H9 (cell line): ENCODE data around the gene PIAS1. TPM values are rescaled to one million over a fixed set of nuclear protein-coding genes. Genes with fewer than 3 reads are reported as not detected.

Experiments
- DNase-seq: peaks from one replicate; pipeline ENCODE4 v3.0.0-alpha.2; 2017
- H2AFZ ChIP-seq: one replicate; pipeline ENCODE4 v1.6.1; 2013; ENCODE audit warnings: mild to moderate bottlenecking, low read length, control low read depth, moderate library complexity
- H2AK5ac ChIP-seq: 2 replicates; pipeline ENCODE4 v1.6.1; 2013; ENCODE audit warnings: low read length, control low read depth, mixed read lengths; ENCODE audit not compliant: insufficient read length
- H2BK120ac ChIP-seq: one replicate; pipeline ENCODE4 v1.6.1; 2013; ENCODE audit warnings: low read depth, mild to moderate bottlenecking, low read length, control low read depth, inconsistent platforms; ENCODE audit not compliant: poor library complexity, severe bottlenecking
- H2BK12ac ChIP-seq: 2 replicates; pipeline ENCODE4 v1.6.1; 2013; ENCODE audit warnings: low read length, control low read depth, mixed read lengths, low read depth; ENCODE audit not compliant: insufficient read length
- H2BK15ac ChIP-seq: 2 replicates; pipeline ENCODE4 v1.6.1; 2013; ENCODE audit warnings: low read depth, low read length, control low read depth
- H2BK20ac ChIP-seq: one replicate; pipeline ENCODE4 v1.6.1; 2013; ENCODE audit warnings: low read depth, mild to moderate bottlenecking, low read length, control low read depth, inconsistent platforms; ENCODE audit not compliant: poor library complexity, severe bottlenecking
- H2BK5ac ChIP-seq: 2 replicates; pipeline ENCODE4 v1.6.1; 2013; ENCODE audit warnings: low read length, control low read depth, mixed read lengths; ENCODE audit not compliant: insufficient read length
- H3K14ac ChIP-seq: 2 replicates; pipeline ENCODE4 v1.6.1; 2013; ENCODE audit warnings: low read length, control low read depth; ENCODE audit not compliant: insufficient read depth
- H3K18ac ChIP-seq: 2 replicates; pipeline ENCODE4 v1.6.1; 2013; ENCODE audit warnings: low read depth, mild to moderate bottlenecking, mixed read lengths, low read length, control low read depth; ENCODE audit not compliant: insufficient read length
- H3K23ac ChIP-seq: 2 replicates; pipeline ENCODE4 v1.6.1; 2013; ENCODE audit warnings: low read length, control low read depth, mixed read lengths, low read depth; ENCODE audit not compliant: insufficient read length
- H3K23me2 ChIP-seq: 2 replicates; pipeline ENCODE4 v1.6.1; 2013; ENCODE audit warnings: low read depth, mild to moderate bottlenecking, mixed read lengths, low read length, control low read depth; ENCODE audit not compliant: insufficient read length, poor library complexity, severe bottlenecking
- H3K27ac ChIP-seq: 2 replicates; pipeline ENCODE4 v1.5.1; 2013; ENCODE audit warnings: low read length, control low read depth, mixed read lengths, low read depth; ENCODE audit not compliant: insufficient read length
- H3K27me3 ChIP-seq: 2 replicates; pipeline ENCODE4 v1.6.1; 2013; ENCODE audit warnings: low read length, control low read depth, inconsistent platforms; ENCODE audit not compliant: insufficient read depth
- H3K4ac ChIP-seq: 2 replicates; pipeline ENCODE4 v1.6.1; 2013; ENCODE audit warnings: low read depth, mild to moderate bottlenecking, control low read depth, inconsistent platforms, low read length, moderate library complexity
- H3K4me1 ChIP-seq: 2 replicates; pipeline ENCODE4 v1.6.1; 2013; ENCODE audit warnings: low read length, control low read depth, inconsistent platforms; ENCODE audit not compliant: insufficient read depth
- H3K4me2 ChIP-seq: 2 replicates; pipeline ENCODE4 v1.6.1; 2013; ENCODE audit warnings: low read length, control low read depth, mixed read lengths; ENCODE audit not compliant: insufficient read length, insufficient read depth
- H3K56ac ChIP-seq: 2 replicates; pipeline ENCODE4 v1.6.1; 2013; ENCODE audit warnings: low read depth, mild to moderate bottlenecking, mixed read lengths, low read length, control low read depth; ENCODE audit not compliant: insufficient read length
- H3K79me1 ChIP-seq: 2 replicates; pipeline ENCODE4 v1.6.1; 2013; ENCODE audit warnings: low read depth, mild to moderate bottlenecking, moderate library complexity, low read length, control low read depth, inconsistent platforms; ENCODE audit not compliant: insufficient read depth, poor library complexity, severe bottlenecking
- H3K79me2 ChIP-seq: 2 replicates; pipeline ENCODE4 v1.6.1; 2013; ENCODE audit warnings: low read length, control low read depth, inconsistent platforms; ENCODE audit not compliant: insufficient read depth
- H3K9ac ChIP-seq: 2 replicates; pipeline ENCODE4 v1.6.1; 2013; ENCODE audit warnings: low read length, control low read depth, mixed read lengths; ENCODE audit not compliant: insufficient read length; ENCODE audit errors: extremely low read depth
- H3K9me3 ChIP-seq: one replicate; pipeline ENCODE4 v1.6.1; 2013; ENCODE audit warnings: low read depth, low read length, inconsistent platforms; ENCODE audit not compliant: control insufficient read depth
- H3T11ph ChIP-seq: one replicate; pipeline ENCODE4 v1.6.1; 2013; ENCODE audit warnings: mild to moderate bottlenecking, low read length, control low read depth, inconsistent platforms
- H4K20me1 ChIP-seq: one replicate; pipeline ENCODE4 v1.6.1; 2013; ENCODE audit not compliant: control insufficient read depth, insufficient read length, insufficient read depth
- H4K5ac ChIP-seq: 2 replicates; pipeline ENCODE4 v1.6.1; 2013; ENCODE audit warnings: low read depth, mild to moderate bottlenecking, mixed read lengths, low read length, control low read depth; ENCODE audit not compliant: insufficient read length
- H4K8ac ChIP-seq: replicated peaks from 2 replicates; pipeline ENCODE4 v1.6.1; 2013; ENCODE audit warnings: low read length, control low read depth, mixed read lengths, low read depth; ENCODE audit not compliant: insufficient read length
- H4K91ac ChIP-seq: 2 replicates; pipeline ENCODE4 v1.6.1; 2013; ENCODE audit warnings: low read depth, mild to moderate bottlenecking, moderate library complexity, mixed read lengths, low read length, control low read depth; ENCODE audit not compliant: insufficient read length
- H3K27ac Mint-ChIP-seq, 3 experiments: 2 replicates in 2 of 3; 3 replicates in 1 of 3; pipeline ENCODE4 v1.8.0; 2020 to 2021; ENCODE audit warnings: mixed read lengths in 3 of 3, mild to moderate bottlenecking in 1 of 3, moderate library complexity in 1 of 3
- H3K27me3 Mint-ChIP-seq: 2 replicates; pipeline ENCODE4 v1.8.0; 2021; ENCODE audit warnings: low read depth, mild to moderate bottlenecking, moderate library complexity, mixed read lengths
- H3K36me3 Mint-ChIP-seq, 3 experiments: 2 replicates in 2 of 3; 3 replicates in 1 of 3; pipeline ENCODE4 v1.8.0; 2020 to 2021; ENCODE audit warnings: low read depth in 3 of 3, mixed read lengths in 3 of 3; ENCODE audit not compliant: insufficient read depth in 1 of 3
- H3K4me1 Mint-ChIP-seq, 2 experiments: 2 replicates each; pipeline ENCODE4 v1.8.0; 2020; ENCODE audit warnings: mixed read lengths in 2 of 2
- H3K4me3 Mint-ChIP-seq, 2 experiments: 2 replicates in 1 of 2; 3 replicates in 1 of 2; pipeline ENCODE4 v1.8.0; 2020 to 2021; ENCODE audit warnings: mild to moderate bottlenecking in 2 of 2, mixed read lengths in 2 of 2, moderate library complexity in 1 of 2
- H3K9me3 Mint-ChIP-seq, 2 experiments: 2 replicates in 1 of 2; 3 replicates in 1 of 2; pipeline ENCODE4 v1.8.0; 2020; ENCODE audit warnings: mild to moderate bottlenecking in 2 of 2, mixed read lengths in 2 of 2, moderate library complexity in 1 of 2
- WGBS: extraction: QIAGEN DNeasy Blood & Tissue Kit; methylation state at CpG from one replicate; pipeline ENCODE4 v1.1.7; 2013; ENCODE audit warnings: missing lambda C conversion rate, low lambda C conversion rate, mixed read lengths; ENCODE audit not compliant: insufficient read length; ENCODE audit errors: extremely low coverage; 5-methylcytosine and 5-hydroxymethylcytosine counted together
- total RNA-seq: library from RNA; stranded (reverse); gene quantifications from 2 replicates; pipeline ENCODE4 v1.2.1, GENCODE V29; 2021
- TF ChIP-seq, protein P1 (sequence below): fragments of 200-600 bp; sonication (generic); conservative IDR thresholded peaks from 3 replicates; pipeline ENCODE4 v1.8.0; 2021; ENCODE audit warnings: antibody characterized with exemption, mild to moderate bottlenecking

Gene PIAS1
- total RNA-seq, 1 experiment from 2014 or later = 31.1 TPM

DNA sequence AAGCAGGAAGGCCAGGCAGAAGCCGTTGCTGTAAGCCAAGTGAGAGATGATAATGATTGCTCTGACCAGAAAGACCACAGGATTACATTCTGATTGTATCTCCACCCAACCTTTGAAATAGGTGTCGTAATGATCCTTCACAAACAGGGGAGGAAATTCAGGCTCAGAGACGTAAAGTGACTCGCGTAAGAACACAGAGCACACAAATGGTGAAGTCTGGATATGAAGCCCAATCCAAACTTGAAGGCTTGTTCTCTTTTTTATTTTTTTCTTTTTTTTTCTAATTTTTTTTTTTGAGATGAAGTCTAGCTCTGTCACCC lies 25.3 kb upstream of the PIAS1 start:
- H3K79me2 ChIP-seq = no peaks in the 10 kb centered on the region
- H4K5ac ChIP-seq = no peak overlapping the region
- H3K27me3 ChIP-seq = no peaks in the 10 kb centered on the region
- H2BK120ac ChIP-seq = no peak overlapping the region
- no peak overlapping the region for H3K9ac ChIP-seq
- H2BK15ac ChIP-seq = no peak overlapping the region
- no peaks in the 10 kb centered on the region; a peak in 1 of 4 replicates for H3K4me1 Mint-ChIP-seq
- H3K4me3 Mint-ChIP-seq = no peak overlapping the region
- no peak overlapping the region for H3K14ac ChIP-seq
- no peak overlapping the region for H2BK12ac ChIP-seq
- no peak overlapping the region for H2AK5ac ChIP-seq
- H2BK5ac ChIP-seq = no peak overlapping the region
- H3K23ac ChIP-seq = no peak overlapping the region
- H3K23me2 ChIP-seq = no peaks in the 10 kb centered on the region
- H4K20me1 ChIP-seq = no peaks in the 10 kb centered on the region
- peaks cover 2% of the 10 kb centered on the region for H3K27me3 Mint-ChIP-seq
- peaks cover 0 to 2% of the 10 kb centered on the region in 2 experiments; a peak in 3 of 5 replicates for H3K9me3 Mint-ChIP-seq
- no CpG with 5 or more reads among the region's 5 CpGs for WGBS
- H2AFZ ChIP-seq = no peak overlapping the region
- H3K4me2 ChIP-seq = no peak overlapping the region
- no peak overlapping the region for H3K4ac ChIP-seq
- H3K56ac ChIP-seq = no peak overlapping the region
- H3K18ac ChIP-seq = no peak overlapping the region
- TF ChIP-seq, protein P1, sequence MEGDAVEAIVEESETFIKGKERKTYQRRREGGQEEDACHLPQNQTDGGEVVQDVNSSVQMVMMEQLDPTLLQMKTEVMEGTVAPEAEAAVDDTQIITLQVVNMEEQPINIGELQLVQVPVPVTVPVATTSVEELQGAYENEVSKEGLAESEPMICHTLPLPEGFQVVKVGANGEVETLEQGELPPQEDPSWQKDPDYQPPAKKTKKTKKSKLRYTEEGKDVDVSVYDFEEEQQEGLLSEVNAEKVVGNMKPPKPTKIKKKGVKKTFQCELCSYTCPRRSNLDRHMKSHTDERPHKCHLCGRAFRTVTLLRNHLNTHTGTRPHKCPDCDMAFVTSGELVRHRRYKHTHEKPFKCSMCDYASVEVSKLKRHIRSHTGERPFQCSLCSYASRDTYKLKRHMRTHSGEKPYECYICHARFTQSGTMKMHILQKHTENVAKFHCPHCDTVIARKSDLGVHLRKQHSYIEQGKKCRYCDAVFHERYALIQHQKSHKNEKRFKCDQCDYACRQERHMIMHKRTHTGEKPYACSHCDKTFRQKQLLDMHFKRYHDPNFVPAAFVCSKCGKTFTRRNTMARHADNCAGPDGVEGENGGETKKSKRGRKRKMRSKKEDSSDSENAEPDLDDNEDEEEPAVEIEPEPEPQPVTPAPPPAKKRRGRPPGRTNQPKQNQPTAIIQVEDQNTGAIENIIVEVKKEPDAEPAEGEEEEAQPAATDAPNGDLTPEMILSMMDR = no peak
- H2BK20ac ChIP-seq = no peak overlapping the region
- H3K36me3 Mint-ChIP-seq = no peaks in the 10 kb centered on the region
- H3T11ph ChIP-seq = no peak overlapping the region
- H4K91ac ChIP-seq = no peak overlapping the region
- no peaks in the 10 kb centered on the region for H3K4me1 ChIP-seq
- no peak for DNase-seq
- no peaks in the 10 kb centered on the region for H3K79me1 ChIP-seq
- H4K8ac ChIP-seq = no peak overlapping the region
- H3K27ac Mint-ChIP-seq = no peak overlapping the region
- no peaks in the 10 kb centered on the region for H3K9me3 ChIP-seq
- no peak overlapping the region for H3K27ac ChIP-seq
